GM23338 (cell line): ENCODE data around the gene FAR1. TPM values are rescaled to one million over a fixed set of nuclear protein-coding genes. Genes with fewer than 3 reads are reported as not detected.

Source experiments
- ATAC-seq: fragments of 200-7000 bp; cut with Tn5 transposase; 3 replicates; pipeline ENCODE4 v1.9.1; 2020
- DNase-seq: peaks from one replicate; pipeline ENCODE4 v3.0.0-alpha.2; 2015; ENCODE audit warnings: low spot score
- H2AFZ ChIP-seq: fragments of 200-600 bp; sonication (generic); 2 replicates; pipeline ENCODE4 v1.8.0; 2016; ENCODE audit warnings: antibody characterized with exemption, mild to moderate bottlenecking, moderate library complexity
- H3F3A ChIP-seq: fragments of 200-600 bp; sonication (generic); replicated peaks from 2 replicates; pipeline ENCODE4 v1.8.0; 2017; ENCODE audit warnings: antibody characterized with exemption, mixed run types, low read depth
- H3K27ac ChIP-seq: fragments of 200-600 bp; sonication (generic); 2 replicates; pipeline ENCODE4 v1.6.1; 2016; ENCODE audit warnings: low read depth
- H3K27me3 ChIP-seq: fragments of 200-600 bp; sonication (generic); 2 replicates; pipeline ENCODE4 v1.8.0; 2016; ENCODE audit warnings: mild to moderate bottlenecking, mixed run types, moderate library complexity; ENCODE audit not compliant: insufficient read depth
- H3K36me3 ChIP-seq: fragments of 200-600 bp; sonication (generic); 2 replicates; pipeline ENCODE4 v1.8.0; 2016; ENCODE audit warnings: mild to moderate bottlenecking; ENCODE audit not compliant: insufficient read depth
- H3K4me1 ChIP-seq: fragments of 200-600 bp; sonication (generic); 2 replicates; pipeline ENCODE4 v1.8.0; 2016; ENCODE audit warnings: mild to moderate bottlenecking, moderate library complexity; ENCODE audit not compliant: insufficient read depth
- H3K4me2 ChIP-seq: fragments of 200-600 bp; sonication (generic); 2 replicates; pipeline ENCODE4 v1.7.1; 2017; ENCODE audit warnings: mixed run types
- H3K4me3 ChIP-seq: fragments of 200-600 bp; sonication (generic); 2 replicates; pipeline ENCODE4 v1.6.1; 2016; ENCODE audit warnings: mixed run types
- H3K79me2 ChIP-seq: fragments of 200-600 bp; sonication (generic); replicated peaks from 2 replicates; pipeline ENCODE4 v1.8.0; 2017; ENCODE audit warnings: mild to moderate bottlenecking; ENCODE audit not compliant: insufficient read depth
- H3K9me2 ChIP-seq: fragments of 200-600 bp; sonication (generic); 2 replicates; pipeline ENCODE4 v1.8.0; 2017; ENCODE audit not compliant: insufficient read depth
- H4K20me1 ChIP-seq: fragments of 200-600 bp; sonication (generic); replicated peaks from 2 replicates; pipeline ENCODE4 v1.8.0; 2017; ENCODE audit warnings: mild to moderate bottlenecking; ENCODE audit not compliant: insufficient read depth
- H3K27ac Mint-ChIP-seq: 2 replicates; pipeline ENCODE4 v1.8.0; 2020; ENCODE audit warnings: inconsistent platforms, mild to moderate bottlenecking, moderate library complexity, mixed read lengths
- H3K27me3 Mint-ChIP-seq: 3 replicates; pipeline ENCODE4 v1.8.0; 2022; ENCODE audit warnings: low read depth, mild to moderate bottlenecking, moderate library complexity, mixed read lengths, inconsistent platforms; ENCODE audit not compliant: insufficient read depth, poor library complexity
- H3K36me3 Mint-ChIP-seq: 3 replicates; pipeline ENCODE4 v1.8.0; 2021; ENCODE audit warnings: low read depth, mild to moderate bottlenecking, inconsistent platforms, moderate library complexity, mixed read lengths
- H3K4me1 Mint-ChIP-seq: 3 replicates; pipeline ENCODE4 v1.8.0; 2020; ENCODE audit warnings: mild to moderate bottlenecking, inconsistent platforms, mixed read lengths
- H3K4me3 Mint-ChIP-seq: 3 replicates; pipeline ENCODE4 v1.8.0; 2021; ENCODE audit warnings: moderate library complexity, mild to moderate bottlenecking, inconsistent platforms, mixed read lengths
- H3K9me3 Mint-ChIP-seq: 3 replicates; pipeline ENCODE4 v1.8.0; 2020; ENCODE audit warnings: moderate library complexity, mild to moderate bottlenecking, inconsistent platforms, mixed read lengths
- CTCF ChIP-seq, 2 experiments: fragments of 200-600 bp in 1 of 2; sonication (generic) in 1 of 2; conservative IDR thresholded peaks; 2 replicates each; pipeline versions ENCODE4 v1.5.1 to v1.6.1; 2016 to 2017; ENCODE audit warnings: antibody characterized with exemption in 2 of 2, low read depth in 2 of 2, mild to moderate bottlenecking in 2 of 2, moderate library complexity in 1 of 2
- EZH2 ChIP-seq: fragments of 200-600 bp; sonication (generic); IDR thresholded peaks from one replicate; pipeline ENCODE4 v1.8.0; 2017; ENCODE audit warnings: antibody characterized with exemption, mild to moderate bottlenecking, low read depth; ENCODE audit not compliant: unreplicated experiment
- EZH2phosphoT487 ChIP-seq: fragments of 200-600 bp; sonication (generic); IDR thresholded peaks from one replicate; pipeline ENCODE4 v1.8.1; 2018; ENCODE audit warnings: antibody characterized with exemption; ENCODE audit not compliant: unreplicated experiment
- NANOG ChIP-seq: IDR thresholded peaks from 2 replicates; pipeline ENCODE4 v1.6.1; 2016; ENCODE audit warnings: antibody characterized with exemption, borderline replicate concordance
- POLR2AphosphoS5 ChIP-seq: IDR thresholded peaks from 2 replicates; pipeline ENCODE4 v1.6.1; 2016; ENCODE audit warnings: antibody characterized with exemption, low read depth
- polyA plus RNA-seq: library from polyadenylated mRNA; unstranded; fragments of >200 nt; fragmentation: Nextera tagmentation; extraction: Ambion mirVana; gene quantifications from 2 replicates; pipeline ENCODE4 v1.2.1, GENCODE V29; 2016
- total RNA-seq: library from RNA; depleted of rRNA; stranded (reverse); fragments of >200 nt; shearing (Covaris generic); gene quantifications from 2 replicates; pipeline ENCODE4 v1.2.3, GENCODE V29; 2014
- TF ChIP-seq, protein P1 (sequence below): fragments of 250-450 bp; sonication (Bioruptor Pico); IDR thresholded peaks from 2 replicates; pipeline ENCODE4 v1.5.0; 2020; ENCODE audit warnings: mild to moderate bottlenecking, moderate library complexity

The FAR1 gene
- total and polyA plus RNA-seq, 2 experiments from 2014 or later, result 27.3 to 79.5 TPM

DNA sequence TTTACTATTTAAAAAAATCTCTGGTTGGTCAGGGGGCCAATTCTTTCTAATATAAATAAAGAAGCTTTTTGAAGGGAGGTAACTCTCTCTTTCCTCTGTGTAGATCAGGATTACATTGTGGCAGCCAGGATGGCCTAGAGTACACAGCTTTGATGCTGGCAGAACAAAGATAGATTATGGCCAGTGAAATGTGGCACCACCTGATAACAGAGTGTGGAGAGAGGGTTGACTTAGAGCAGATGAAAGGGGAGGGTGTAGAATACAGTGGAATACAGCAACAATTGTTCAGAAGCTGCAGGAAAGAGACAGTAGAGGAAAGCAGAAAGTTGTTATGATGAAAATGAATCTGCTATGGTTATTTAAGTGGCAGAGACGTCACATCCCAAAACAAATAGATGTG lies 99.0 kb downstream of the FAR1 start (continued):
- TF ChIP-seq, protein P1, sequence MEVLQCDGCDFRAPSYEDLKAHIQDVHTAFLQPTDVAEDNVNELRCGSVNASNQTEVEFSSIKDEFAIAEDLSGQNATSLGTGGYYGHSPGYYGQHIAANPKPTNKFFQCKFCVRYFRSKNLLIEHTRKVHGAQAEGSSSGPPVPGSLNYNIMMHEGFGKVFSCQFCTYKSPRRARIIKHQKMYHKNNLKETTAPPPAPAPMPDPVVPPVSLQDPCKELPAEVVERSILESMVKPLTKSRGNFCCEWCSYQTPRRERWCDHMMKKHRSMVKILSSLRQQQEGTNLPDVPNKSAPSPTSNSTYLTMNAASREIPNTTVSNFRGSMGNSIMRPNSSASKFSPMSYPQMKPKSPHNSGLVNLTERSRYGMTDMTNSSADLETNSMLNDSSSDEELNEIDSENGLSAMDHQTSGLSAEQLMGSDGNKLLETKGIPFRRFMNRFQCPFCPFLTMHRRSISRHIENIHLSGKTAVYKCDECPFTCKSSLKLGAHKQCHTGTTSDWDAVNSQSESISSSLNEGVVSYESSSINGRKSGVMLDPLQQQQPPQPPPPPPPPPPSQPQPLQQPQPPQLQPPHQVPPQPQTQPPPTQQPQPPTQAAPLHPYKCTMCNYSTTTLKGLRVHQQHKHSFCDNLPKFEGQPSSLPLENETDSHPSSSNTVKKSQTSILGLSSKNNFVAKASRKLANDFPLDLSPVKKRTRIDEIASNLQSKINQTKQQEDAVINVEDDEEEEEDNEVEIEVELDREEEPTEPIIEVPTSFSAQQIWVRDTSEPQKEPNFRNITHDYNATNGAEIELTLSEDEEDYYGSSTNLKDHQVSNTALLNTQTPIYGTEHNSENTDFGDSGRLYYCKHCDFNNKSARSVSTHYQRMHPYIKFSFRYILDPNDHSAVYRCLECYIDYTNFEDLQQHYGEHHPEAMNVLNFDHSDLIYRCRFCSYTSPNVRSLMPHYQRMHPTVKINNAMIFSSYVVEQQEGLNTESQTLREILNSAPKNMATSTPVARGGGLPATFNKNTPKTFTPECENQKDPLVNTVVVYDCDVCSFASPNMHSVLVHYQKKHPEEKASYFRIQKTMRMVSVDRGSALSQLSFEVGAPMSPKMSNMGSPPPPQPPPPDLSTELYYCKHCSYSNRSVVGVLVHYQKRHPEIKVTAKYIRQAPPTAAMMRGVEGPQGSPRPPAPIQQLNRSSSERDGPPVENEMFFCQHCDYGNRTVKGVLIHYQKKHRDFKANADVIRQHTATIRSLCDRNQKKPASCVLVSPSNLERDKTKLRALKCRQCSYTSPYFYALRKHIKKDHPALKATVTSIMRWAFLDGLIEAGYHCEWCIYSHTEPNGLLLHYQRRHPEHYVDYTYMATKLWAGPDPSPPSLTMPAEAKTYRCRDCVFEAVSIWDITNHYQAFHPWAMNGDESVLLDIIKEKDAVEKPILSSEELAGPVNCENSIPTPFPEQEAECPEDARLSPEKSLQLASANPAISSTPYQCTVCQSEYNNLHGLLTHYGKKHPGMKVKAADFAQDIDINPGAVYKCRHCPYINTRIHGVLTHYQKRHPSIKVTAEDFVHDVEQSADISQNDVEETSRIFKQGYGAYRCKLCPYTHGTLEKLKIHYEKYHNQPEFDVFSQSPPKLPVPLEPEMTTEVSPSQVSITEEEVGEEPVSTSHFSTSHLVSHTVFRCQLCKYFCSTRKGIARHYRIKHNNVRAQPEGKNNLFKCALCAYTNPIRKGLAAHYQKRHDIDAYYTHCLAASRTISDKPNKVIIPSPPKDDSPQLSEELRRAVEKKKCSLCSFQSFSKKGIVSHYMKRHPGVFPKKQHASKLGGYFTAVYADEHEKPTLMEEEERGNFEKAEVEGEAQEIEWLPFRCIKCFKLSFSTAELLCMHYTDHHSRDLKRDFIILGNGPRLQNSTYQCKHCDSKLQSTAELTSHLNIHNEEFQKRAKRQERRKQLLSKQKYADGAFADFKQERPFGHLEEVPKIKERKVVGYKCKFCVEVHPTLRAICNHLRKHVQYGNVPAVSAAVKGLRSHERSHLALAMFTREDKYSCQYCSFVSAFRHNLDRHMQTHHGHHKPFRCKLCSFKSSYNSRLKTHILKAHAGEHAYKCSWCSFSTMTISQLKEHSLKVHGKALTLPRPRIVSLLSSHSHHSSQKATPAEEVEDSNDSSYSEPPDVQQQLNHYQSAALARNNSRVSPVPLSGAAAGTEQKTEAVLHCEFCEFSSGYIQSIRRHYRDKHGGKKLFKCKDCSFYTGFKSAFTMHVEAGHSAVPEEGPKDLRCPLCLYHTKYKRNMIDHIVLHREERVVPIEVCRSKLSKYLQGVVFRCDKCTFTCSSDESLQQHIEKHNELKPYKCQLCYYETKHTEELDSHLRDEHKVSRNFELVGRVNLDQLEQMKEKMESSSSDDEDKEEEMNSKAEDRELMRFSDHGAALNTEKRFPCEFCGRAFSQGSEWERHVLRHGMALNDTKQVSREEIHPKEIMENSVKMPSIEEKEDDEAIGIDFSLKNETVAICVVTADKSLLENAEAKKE (CRISPR knock-in tag), result no peak
- no peak for TF ChIP-seq EZH2phosphoT487

DNA sequence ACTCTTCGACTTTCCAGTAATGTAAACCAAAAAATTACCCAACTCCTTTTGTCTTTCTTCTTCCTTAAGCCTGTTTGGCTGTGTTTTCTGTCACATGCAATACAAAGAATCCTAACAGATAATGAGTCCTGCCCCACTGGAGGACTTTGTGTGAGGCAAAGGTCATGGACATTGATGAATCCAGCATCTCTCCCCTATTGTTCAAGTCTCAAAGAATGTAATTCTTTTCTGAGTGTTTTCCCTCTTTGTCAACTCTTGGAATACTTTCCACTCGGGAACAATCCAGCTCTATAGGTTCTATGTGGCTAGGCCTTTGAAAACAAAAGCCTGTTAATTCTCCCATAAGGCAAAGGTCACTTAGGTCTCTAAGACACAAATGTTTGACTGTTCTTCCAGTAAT lies 100.7 kb downstream of the FAR1 start:
- Histone ChIP-seq H3K4me2 (no peak overlapping the region), H3K4me3 (no peak overlapping the region), H2AFZ (0 out of 2 replicates have a peak overlapping the region, but pooled peaks have one; percentile 12), H4K20me1 (no peaks in the 10 kb centered on the region), H3K27ac (no peak overlapping the region), H3K79me2 (no peaks in the 10 kb centered on the region), H3F3A (no peaks in the 10 kb centered on the region), H3K4me1 (no peaks in the 10 kb centered on the region), H3K9me2 (no peaks in the 10 kb centered on the region), H3K27me3 (no peaks in the 10 kb centered on the region), H3K36me3 (no peaks in the 10 kb centered on the region)
- no peak overlapping the region for H3K4me3 Mint-ChIP-seq
- peaks cover 3% of the 10 kb centered on the region for H3K27me3 Mint-ChIP-seq
- peaks cover 21% of the 10 kb centered on the region for H3K4me1 Mint-ChIP-seq
- no peaks in the 10 kb centered on the region; the same call in 2 of the 3 replicates for H3K9me3 Mint-ChIP-seq
- ATAC-seq (no peak), DNase-seq (no peak)
- H3K36me3 Mint-ChIP-seq, result no peaks in the 10 kb centered on the region
- no peak overlapping the region for H3K27ac Mint-ChIP-seq
- no peak for TF ChIP-seq NANOG
- TF ChIP-seq, protein P1 (CRISPR knock-in tag), result no peak
- TF ChIP-seq EZH2phosphoT487, result no peak
- TF ChIP-seq CTCF (conservative IDR thresholded peaks at IDR 0.05; ENCODE audit: low read depth in 2 of 2), result no peak
- no peak for TF ChIP-seq EZH2
- TF ChIP-seq POLR2AphosphoS5, result no peak
